GM18520 (cell line): ENCODE data around the gene RPS3.
A peak's percentile ranks its signal among the peaks of the same experiment; 100 is the strongest.
"Not testable (repeated sequence)": the region's sequence is repeated elsewhere in the genome, so short reads cannot be mapped to it uniquely, and the experiment has no call there.

ENCODE experiments used
- ATAC-seq: cut with Tn5 transposase; IDR thresholded peaks from one replicate; pipeline ENCODE4 v1.9.1; 2021; ENCODE audit not compliant: unreplicated experiment

The RPS3 gene

GRCh38 chr11:75399344-75400145 is at the start of gene RPS3:
Gene RPS3, plus strand, starts transcription at chr11:75399518. Its CDS starts 30 bp downstream, at chr11:75399548.
- peak; percentile 82 for ATAC-seq

- no peak for ATAC-seq
Observed at GRCh38 chr11:75349521-75350116, 49.7 kb upstream of the RPS3 start.

DNA sequence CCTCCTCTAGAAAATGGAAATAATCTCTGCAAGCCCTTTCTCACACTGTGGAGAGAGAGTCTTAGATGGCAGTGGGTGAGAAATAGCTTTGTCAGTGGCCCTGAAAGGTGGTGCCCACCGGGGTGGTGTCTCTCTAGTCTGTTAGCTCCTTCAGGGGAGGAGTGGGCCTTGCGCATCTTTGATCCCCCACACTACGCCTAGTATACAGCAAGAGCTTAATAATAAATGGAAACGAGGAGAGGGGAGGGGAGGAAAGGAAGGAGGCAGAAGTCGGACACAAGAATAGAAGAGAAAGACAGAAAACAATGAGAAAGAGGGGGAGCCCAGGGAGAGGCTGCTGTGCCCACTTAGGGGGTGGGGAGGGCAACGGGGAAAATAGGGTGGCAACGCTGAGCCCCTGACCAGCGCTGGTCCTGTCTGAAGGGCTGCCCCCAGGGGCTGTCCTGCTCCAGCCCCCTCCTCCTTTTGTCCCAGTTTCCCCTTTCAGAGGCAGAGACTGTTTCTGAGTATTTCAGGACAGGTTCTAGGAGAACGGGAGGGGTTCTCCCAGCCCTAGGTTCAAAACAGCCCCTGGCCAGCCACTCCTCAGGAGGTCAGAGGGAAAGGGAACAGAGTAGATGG is 49.1 kb upstream of the RPS3 start:
- ATAC-seq, result no peak

- no peak for ATAC-seq
Observed at GRCh38 chr11:75350743-75351540, 48.4 kb upstream of the RPS3 start.

- ATAC-seq, result no peak
Observed at GRCh38 chr11:75351541-75351790, 47.9 kb upstream of the RPS3 start, which contains the start of gene ARRB1. Gene ARRB1, minus strand, starts transcription at chr11:75351661. Its CDS starts 54 bp downstream, at chr11:75351607.

DNA sequence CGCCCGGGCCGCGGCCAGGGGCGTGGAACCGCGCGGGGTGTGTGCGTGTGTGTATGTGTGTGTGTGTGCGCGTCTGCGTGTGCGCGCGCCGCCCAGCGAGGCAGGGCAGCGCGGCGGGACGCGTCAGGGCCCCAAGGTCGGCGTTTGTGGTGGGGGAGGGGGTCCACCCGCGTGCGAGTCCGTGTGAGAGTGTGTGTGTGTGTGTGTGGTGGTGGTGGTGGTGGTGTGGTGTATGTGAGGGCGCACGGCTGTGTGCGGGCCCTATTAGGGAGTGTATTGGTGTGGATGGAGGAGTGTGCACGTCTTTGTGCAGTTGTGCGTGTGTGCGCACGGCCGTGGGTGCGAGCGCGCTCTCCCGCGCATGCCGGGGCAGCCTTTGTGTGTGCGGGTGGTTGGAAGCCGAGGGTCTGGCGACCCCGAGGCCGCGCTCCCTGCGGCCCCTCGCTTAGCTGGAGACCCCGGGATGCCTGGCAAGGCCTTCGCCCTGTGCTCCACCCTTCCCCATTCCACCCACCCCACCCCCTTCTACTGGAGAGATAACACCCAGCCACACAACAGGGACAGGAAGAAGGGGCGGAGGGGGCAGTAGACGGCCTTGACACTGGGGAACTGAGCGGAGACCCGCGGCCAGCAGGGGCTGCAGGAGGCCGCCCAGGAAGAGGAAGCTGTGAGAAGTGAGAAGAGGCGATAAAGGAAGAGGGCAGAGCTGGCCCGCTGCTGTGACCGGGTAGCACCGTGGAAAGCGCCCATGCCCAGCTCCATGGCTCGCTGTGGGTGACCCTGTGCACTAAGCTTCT is 47.3 kb upstream of the RPS3 start:
- no peak for ATAC-seq

DNA sequence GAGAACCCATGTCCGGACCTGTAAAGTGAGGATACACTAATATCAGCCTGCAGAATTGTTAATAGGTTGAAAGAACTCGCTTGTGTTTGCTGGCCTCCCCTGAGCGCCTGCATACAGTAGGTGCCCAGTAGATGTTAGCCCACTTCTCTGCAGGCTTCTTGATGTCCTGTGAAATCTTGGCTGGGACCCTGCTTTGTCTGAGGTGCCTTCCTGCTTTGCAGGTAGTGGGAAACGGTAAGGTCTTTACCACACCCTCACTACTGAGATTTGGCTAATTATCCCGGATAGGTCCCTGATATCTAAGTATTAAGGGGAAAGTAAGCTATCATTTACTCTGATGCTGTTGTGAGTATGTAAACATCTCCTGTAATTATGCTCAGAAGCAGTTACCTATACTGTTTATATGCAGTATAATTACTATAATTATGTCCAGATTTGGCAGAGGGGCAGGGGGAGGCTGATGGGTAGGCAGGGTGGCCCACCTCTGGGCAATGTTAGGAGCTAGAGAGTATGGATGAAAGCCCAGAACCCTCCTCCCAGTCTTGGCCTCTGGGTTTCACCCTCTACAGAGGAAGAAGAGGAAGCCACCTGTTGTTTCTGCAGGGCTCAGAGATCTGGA is 46.6 kb upstream of the RPS3 start:
- ATAC-seq, result no peak

GRCh38 chr11:75355051-75355450 is 44.3 kb upstream of the RPS3 start:
- no peak for ATAC-seq

GRCh38 chr11:75356613-75357012 is 42.7 kb upstream of the RPS3 start:
- ATAC-seq, result no peak

- ATAC-seq, result not testable (repeated sequence)
Observed at GRCh38 chr11:75362285-75362684, 37.0 kb upstream of the RPS3 start.

DNA sequence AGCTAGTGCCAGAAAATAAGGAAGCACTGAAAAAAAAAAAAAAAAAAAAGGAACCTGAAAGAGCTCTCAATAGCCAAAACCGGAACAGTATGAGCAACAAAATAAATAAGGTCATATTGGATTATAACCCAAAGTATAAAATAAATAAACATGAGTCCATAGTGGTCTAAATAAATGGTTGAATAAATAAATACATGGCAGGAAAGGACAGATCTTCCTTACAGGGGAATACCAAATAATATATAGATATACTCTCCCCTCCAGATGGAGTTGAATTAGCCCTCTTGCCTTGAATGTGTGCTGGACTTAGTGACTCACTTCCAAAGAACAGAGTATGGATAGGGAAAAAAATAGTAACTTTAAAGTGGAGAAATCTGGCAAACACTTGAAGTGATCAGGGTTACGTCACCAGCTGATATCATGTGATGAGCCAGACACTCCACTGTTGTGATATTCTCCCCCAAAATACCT is 33.6 kb upstream of the RPS3 start:
- ATAC-seq, result no peak

DNA sequence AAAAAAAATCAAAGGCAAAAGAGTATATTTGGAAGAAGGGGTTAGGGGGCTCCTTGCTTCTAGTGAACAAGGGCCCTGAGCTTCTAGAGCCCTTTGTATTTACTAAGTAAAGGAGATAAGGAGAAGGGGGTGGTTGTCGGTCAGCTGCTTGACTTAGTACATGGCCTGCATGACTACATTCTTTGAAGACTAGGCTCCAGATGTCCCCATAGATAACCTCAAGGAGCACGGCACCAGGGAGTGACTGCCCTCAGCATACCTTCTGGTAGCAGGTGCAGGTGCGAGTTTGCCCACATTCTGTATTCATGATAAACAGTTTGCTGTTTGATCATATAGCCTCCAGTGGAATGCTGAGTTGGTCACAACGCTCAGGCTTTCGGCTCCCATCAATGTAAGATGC is 32.5 kb upstream of the RPS3 start:
- ATAC-seq, result not testable (repeated sequence)

DNA sequence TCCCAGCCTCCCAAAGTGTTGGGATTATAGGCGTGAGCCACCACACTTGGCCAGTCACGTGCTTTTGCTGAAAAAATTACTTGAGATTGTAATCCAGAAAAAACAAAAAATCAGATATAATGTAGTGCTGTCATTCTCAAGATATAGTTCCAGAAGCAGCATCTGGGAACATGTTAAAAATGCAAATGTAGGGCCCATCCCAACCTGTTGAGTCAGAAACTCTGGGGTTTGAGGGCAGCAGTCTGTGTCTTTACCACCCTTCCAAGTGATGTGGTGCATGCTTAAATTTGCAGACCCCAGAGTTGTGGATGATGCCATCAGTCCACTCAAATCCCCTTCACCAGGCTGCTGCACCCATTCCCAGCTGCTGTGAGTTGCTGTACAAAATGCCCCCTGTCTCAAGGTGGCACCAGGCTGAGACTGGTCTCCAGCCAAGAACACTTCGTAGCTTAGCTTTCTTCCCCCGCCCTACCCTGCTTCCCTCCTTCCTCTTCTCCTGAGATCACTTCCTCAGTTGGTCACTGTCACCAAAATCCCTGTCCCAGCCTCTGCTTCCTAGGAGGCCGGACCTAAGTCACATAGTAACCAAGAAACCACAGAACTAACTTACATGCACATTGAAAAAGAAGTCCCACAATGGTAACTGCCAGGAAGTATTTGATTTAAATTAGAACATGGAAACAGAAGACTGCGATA is 29.6 kb upstream of the RPS3 start:
- no peak for ATAC-seq

GRCh38 chr11:75371949-75372876 is 27.1 kb upstream of the RPS3 start:
- no peak for ATAC-seq

DNA sequence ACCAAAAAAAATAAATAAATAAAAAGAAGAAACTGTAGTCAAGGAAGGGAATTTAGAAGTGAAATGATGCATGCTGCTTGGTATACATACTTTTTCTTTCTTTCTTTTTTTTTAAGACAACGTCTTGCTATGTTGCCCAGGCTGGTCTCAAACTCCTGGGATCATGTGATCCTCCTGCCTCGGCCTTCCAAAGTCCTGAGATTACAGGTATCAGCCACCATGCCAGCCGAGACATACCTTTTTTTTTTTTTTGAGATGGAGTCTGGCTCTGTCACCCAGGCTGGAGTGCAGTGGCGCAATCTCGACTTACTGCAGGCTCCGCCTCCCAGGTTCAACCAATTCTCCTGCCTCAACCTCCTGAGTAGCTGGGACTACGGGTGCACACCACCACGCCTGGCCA is 26.1 kb upstream of the RPS3 start:
- ATAC-seq, result no peak

GRCh38 chr11:75374646-75375045 is 24.7 kb upstream of the RPS3 start:
- no peak for ATAC-seq

- ATAC-seq, result no peak
Observed at GRCh38 chr11:75375626-75376025, 23.7 kb upstream of the RPS3 start.

GRCh38 chr11:75376175-75376574 is 23.1 kb upstream of the RPS3 start:
- no peak for ATAC-seq
